Measurements from ENCODE around the gene KCNQ1.

Gene KCNQ1

DNA sequence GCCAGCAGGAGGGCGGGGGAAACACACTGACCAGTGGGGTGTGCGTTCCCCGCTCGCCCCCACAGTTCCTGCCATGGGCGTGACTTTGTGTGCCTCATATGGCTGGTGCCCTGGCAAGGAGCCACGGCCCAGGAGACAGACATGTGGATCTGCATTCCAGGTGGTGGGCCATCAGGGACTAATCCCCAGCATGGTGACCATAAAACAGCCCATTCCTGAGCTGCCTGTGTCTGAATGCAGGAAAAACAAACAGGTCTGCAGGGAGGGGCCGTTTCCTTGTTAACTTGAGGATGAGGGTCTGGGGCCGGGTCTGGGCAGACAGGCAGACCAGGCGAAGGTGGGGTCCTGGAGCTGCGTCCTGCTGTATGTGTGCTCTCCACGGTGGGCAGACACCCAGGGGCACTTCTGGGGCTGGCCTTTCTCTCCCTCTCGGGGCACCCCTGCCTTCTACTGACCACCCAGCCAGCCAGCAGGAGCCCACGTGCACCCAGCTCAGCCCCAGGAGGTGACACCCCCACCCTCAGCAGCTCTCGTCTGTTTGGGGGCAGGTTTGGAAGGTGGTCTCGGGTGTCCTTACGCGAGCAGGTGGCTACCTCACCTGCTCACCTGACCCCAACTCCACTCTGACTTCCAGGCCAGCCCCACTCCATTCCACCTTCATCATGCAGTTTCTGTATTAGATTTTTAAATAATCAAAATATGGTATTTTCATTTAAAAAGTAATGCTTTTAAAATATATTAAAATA, 134.7 kb downstream of the KCNQ1 start:
- H3K18ac ChIP-seq (ENCODE audit: low read depth in 1 of 2, low read length in 2 of 2) = no peak overlapping the region

GRCh38 chr11:2580061-2580421, 135.2 kb downstream of the KCNQ1 start:
- Histone ChIP-seq H3K27me3 (ENCODE audit: control insufficient read depth in 1 of 2, insufficient read depth in 1 of 2, low read length in 2 of 2) (peaks cover 0 to 8% of the 10 kb centered on the region in 2 experiments), H4K8ac (ENCODE audit: low read length) (no peak overlapping the region), H3K36me3 (ENCODE audit: control insufficient read depth in 1 of 2, insufficient read depth in 2 of 2, low read depth in 1 of 2, low read length in 2 of 2) (no peaks in the 10 kb centered on the region), H2BK15ac (ENCODE audit: low read depth, poor library complexity, severe bottlenecking) (no peak overlapping the region), H2BK120ac (ENCODE audit: low read depth, low read length) (no peak overlapping the region), H3K4me1 (ENCODE audit: control insufficient read depth, insufficient read depth, low read depth, low read length) (peaks cover 39% of the 10 kb centered on the region), H3K18ac (ENCODE audit: low read depth in 1 of 2, low read length in 2 of 2) (no peak overlapping the region), H3K9me3 (ENCODE audit: control insufficient read depth, low read length) (no peaks in the 10 kb centered on the region), H3K4me2 (ENCODE audit: low read length, poor library complexity, severe bottlenecking) (no peak overlapping the region), H2AK5ac (ENCODE audit: low read length, severe bottlenecking) (no peak overlapping the region), H4K91ac (ENCODE audit: low read length) (no peak overlapping the region), H2BK12ac (ENCODE audit: low read length in 2 of 2) (no peak overlapping the region), H3K27ac (ENCODE audit: low read length, poor library complexity, severe bottlenecking) (no peak overlapping the region), H3K4ac (ENCODE audit: low read depth in 1 of 2, low read length in 2 of 2) (no peak overlapping the region), H2BK5ac (ENCODE audit: low read depth, low read length, poor library complexity, severe bottlenecking) (no peak overlapping the region), H3K14ac (ENCODE audit: low read length in 2 of 2) (no peak overlapping the region), H2AFZ (ENCODE audit: low read depth, low read length) (no peak overlapping the region), H3K9ac (ENCODE audit: low read length) (no peak overlapping the region), H3K79me1 (replicated peaks; ENCODE audit: low read length, poor library complexity, severe bottlenecking) (no peaks in the 10 kb centered on the region), H3K4me3 (ENCODE audit: insufficient read depth in 1 of 2, low read depth in 1 of 2, low read length in 2 of 2) (no peak overlapping the region), H3K23ac (ENCODE audit: low read length in 2 of 2) (no peak overlapping the region)
- no peak for DNase-seq
- WGBS = 90% methylated on average over 9 of the region's 10 CpGs

More for the DNA sequence above, 134.7 kb downstream of the KCNQ1 start:
- H2AK5ac ChIP-seq (ENCODE audit: low read length, severe bottlenecking) = no peak overlapping the region
- H2BK120ac ChIP-seq (ENCODE audit: low read depth, low read length) = no peak overlapping the region
- WGBS = 58% methylated on average over 10 of the region's 17 CpGs
- no peak overlapping the region for H2BK5ac ChIP-seq (ENCODE audit: low read depth, low read length, poor library complexity, severe bottlenecking)
- no peak overlapping the region for H3K4ac ChIP-seq (ENCODE audit: low read depth in 1 of 2, low read length in 2 of 2)
- H3K23ac ChIP-seq (ENCODE audit: low read length in 2 of 2) = no peak overlapping the region
- no peak overlapping the region for H4K91ac ChIP-seq (ENCODE audit: low read length)
- H3K27me3 ChIP-seq (ENCODE audit: control insufficient read depth in 1 of 2, insufficient read depth in 1 of 2, low read length in 2 of 2) = peaks cover 0 to 7% of the 10 kb centered on the region in 2 experiments
- no peaks in the 10 kb centered on the region for H3K79me1 ChIP-seq (replicated peaks; ENCODE audit: low read length, poor library complexity, severe bottlenecking)
- no peaks in the 10 kb centered on the region for H3K9me3 ChIP-seq (ENCODE audit: control insufficient read depth, low read length)
- H4K8ac ChIP-seq (ENCODE audit: low read length) = no peak overlapping the region
- no peak overlapping the region for H3K4me3 ChIP-seq (ENCODE audit: insufficient read depth in 1 of 2, low read depth in 1 of 2, low read length in 2 of 2)
- H3K9ac ChIP-seq (ENCODE audit: low read length) = no peak overlapping the region
- no peak overlapping the region for H3K27ac ChIP-seq (ENCODE audit: low read length, poor library complexity, severe bottlenecking)
- peaks cover 44% of the 10 kb centered on the region for H3K4me1 ChIP-seq (ENCODE audit: control insufficient read depth, insufficient read depth, low read depth, low read length)
- no peak overlapping the region for H3K4me2 ChIP-seq (ENCODE audit: low read length, poor library complexity, severe bottlenecking)
- H2BK12ac ChIP-seq (ENCODE audit: low read length in 2 of 2) = no peak overlapping the region
- no peak overlapping the region for H2AFZ ChIP-seq (ENCODE audit: low read depth, low read length)
- no peaks in the 10 kb centered on the region for H3K36me3 ChIP-seq (ENCODE audit: control insufficient read depth in 1 of 2, insufficient read depth in 2 of 2, low read depth in 1 of 2, low read length in 2 of 2)
- H3K14ac ChIP-seq (ENCODE audit: low read length in 2 of 2) = no peak overlapping the region
- DNase-seq = no peak
- no peak overlapping the region for H2BK15ac ChIP-seq (ENCODE audit: low read depth, poor library complexity, severe bottlenecking)

GRCh38 chr11:2580571-2581001, 135.8 kb downstream of the KCNQ1 start:
- Histone ChIP-seq H3K4me1 (ENCODE audit: control insufficient read depth, insufficient read depth, low read depth, low read length) (peaks cover 39% of the 10 kb centered on the region), H4K91ac (ENCODE audit: low read length) (peak overlapping the region; percentile 4), H3K27me3 (ENCODE audit: control insufficient read depth in 1 of 2, insufficient read depth in 1 of 2, low read length in 2 of 2) (peaks cover 5 to 13% of the 10 kb centered on the region in 2 experiments), H4K8ac (ENCODE audit: low read length) (no peak overlapping the region), H2AFZ (ENCODE audit: low read depth, low read length) (no peak overlapping the region), H3K4me3 (ENCODE audit: insufficient read depth in 1 of 2, low read depth in 1 of 2, low read length in 2 of 2) (no peak overlapping the region), H2AK5ac (ENCODE audit: low read length, severe bottlenecking) (no peak overlapping the region), H3K4me2 (ENCODE audit: low read length, poor library complexity, severe bottlenecking) (no peak overlapping the region), H3K14ac (ENCODE audit: low read length in 2 of 2) (no peak overlapping the region), H3K79me1 (replicated peaks; ENCODE audit: low read length, poor library complexity, severe bottlenecking) (no peaks in the 10 kb centered on the region), H3K27ac (ENCODE audit: low read length, poor library complexity, severe bottlenecking) (no peak overlapping the region), H3K9ac (ENCODE audit: low read length) (no peak overlapping the region), H3K36me3 (ENCODE audit: control insufficient read depth in 1 of 2, insufficient read depth in 2 of 2, low read depth in 1 of 2, low read length in 2 of 2) (no peaks in the 10 kb centered on the region), H2BK5ac (ENCODE audit: low read depth, low read length, poor library complexity, severe bottlenecking) (no peak overlapping the region), H2BK120ac (ENCODE audit: low read depth, low read length) (no peak overlapping the region), H3K9me3 (ENCODE audit: control insufficient read depth, low read length) (no peaks in the 10 kb centered on the region), H2BK12ac (ENCODE audit: low read length in 2 of 2) (no peak overlapping the region), H3K23ac (ENCODE audit: low read length in 2 of 2) (no peak overlapping the region), H3K4ac (ENCODE audit: low read depth in 1 of 2, low read length in 2 of 2) (no peak overlapping the region), H3K18ac (ENCODE audit: low read depth in 1 of 2, low read length in 2 of 2) (no peak overlapping the region), H2BK15ac (ENCODE audit: low read depth, poor library complexity, severe bottlenecking) (no peak overlapping the region)
- 92% methylated on average over 13 of the region's 13 CpGs for WGBS
- no peak for DNase-seq

- H2AFZ ChIP-seq (ENCODE audit: low read depth, low read length) = no peak overlapping the region
- H3K27ac ChIP-seq (ENCODE audit: low read length, poor library complexity, severe bottlenecking) = no peak overlapping the region
- H2BK15ac ChIP-seq (ENCODE audit: low read depth, poor library complexity, severe bottlenecking) = no peak overlapping the region
These were observed 136.5 kb downstream of the KCNQ1 start for GRCh38 chr11:2581151-2581930.

More at GRCh38 chr11:2581151-2581930, 136.5 kb downstream of the KCNQ1 start:
- Histone ChIP-seq H3K4ac (ENCODE audit: low read depth in 1 of 2, low read length in 2 of 2) (no peak overlapping the region), H3K4me1 (ENCODE audit: control insufficient read depth, insufficient read depth, low read depth, low read length) (peaks cover 44% of the 10 kb centered on the region), H4K8ac (ENCODE audit: low read length) (no peak overlapping the region), H3K23ac (ENCODE audit: low read length in 2 of 2) (no peak overlapping the region), H2BK5ac (ENCODE audit: low read depth, low read length, poor library complexity, severe bottlenecking) (no peak overlapping the region), H3K27me3 (ENCODE audit: control insufficient read depth in 1 of 2, insufficient read depth in 1 of 2, low read length in 2 of 2) (peaks cover 8 to 14% of the 10 kb centered on the region in 2 experiments), H3K36me3 (ENCODE audit: control insufficient read depth in 1 of 2, insufficient read depth in 2 of 2, low read depth in 1 of 2, low read length in 2 of 2) (no peaks in the 10 kb centered on the region), H3K4me3 (ENCODE audit: insufficient read depth in 1 of 2, low read depth in 1 of 2, low read length in 2 of 2) (no peak overlapping the region), H3K14ac (ENCODE audit: low read length in 2 of 2) (no peak overlapping the region), H3K9ac (ENCODE audit: low read length) (no peak overlapping the region), H3K79me1 (replicated peaks; ENCODE audit: low read length, poor library complexity, severe bottlenecking) (no peaks in the 10 kb centered on the region), H2AK5ac (ENCODE audit: low read length, severe bottlenecking) (no peak overlapping the region), H3K9me3 (ENCODE audit: control insufficient read depth, low read length) (no peaks in the 10 kb centered on the region), H2BK120ac (ENCODE audit: low read depth, low read length) (no peak overlapping the region), H2BK12ac (ENCODE audit: low read length in 2 of 2) (no peak overlapping the region), H4K91ac (ENCODE audit: low read length) (no peak overlapping the region), H3K4me2 (ENCODE audit: low read length, poor library complexity, severe bottlenecking) (no peak overlapping the region), H3K18ac (ENCODE audit: low read depth in 1 of 2, low read length in 2 of 2) (no peak overlapping the region)
- DNase-seq = no peak
- 92% methylated on average over 22 of the region's 22 CpGs for WGBS

Data from mesenchymal stem cell (in vitro differentiated cells and primary cell).